Fibroblast of peridontal ligament (primary cell): ENCODE measurements around the gene UBR4.

Source experiments
- DNase-seq: peaks from one replicate; pipeline ENCODE4 v3.0.0-alpha.2; 2010; ENCODE audit errors: extremely low read depth

Gene UBR4

DNA sequence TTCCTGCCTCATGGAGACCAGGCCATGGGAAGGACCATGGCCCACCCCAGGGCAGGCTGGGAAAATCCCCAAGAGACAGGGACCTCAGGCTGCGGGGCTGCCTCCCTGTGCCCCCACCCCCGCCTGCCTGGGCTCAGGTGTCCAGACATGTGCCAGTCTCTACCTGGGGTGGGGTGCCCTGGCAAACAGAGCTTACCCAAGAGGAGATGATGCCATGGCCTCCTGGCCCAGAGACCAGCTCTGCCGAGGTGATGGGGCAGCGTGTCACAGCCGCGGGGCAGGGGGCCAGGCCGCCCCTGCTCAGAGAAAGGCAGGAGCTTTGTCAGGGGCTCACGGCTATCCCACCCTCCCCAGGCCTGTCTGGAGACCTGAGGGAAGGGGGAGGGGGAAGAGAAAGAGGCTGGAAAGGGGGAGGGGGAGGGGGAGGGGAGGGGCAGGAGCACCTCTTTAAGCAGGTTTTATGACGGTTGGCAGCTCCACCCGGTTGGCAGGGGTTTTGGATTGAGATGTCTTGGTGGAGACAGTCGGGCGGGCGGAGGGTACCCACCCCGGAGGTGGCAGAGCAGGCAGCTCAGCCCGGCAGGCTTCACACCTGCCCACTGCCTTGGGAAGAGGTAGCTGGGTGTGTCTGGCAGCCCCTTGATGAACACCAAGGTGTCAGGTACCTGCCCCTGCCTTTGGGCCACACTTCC lies 152.1 kb downstream of the UBR4 start:
- DNase-seq = no peak

GRCh38 chr1:19057182-19057779 lies 152.8 kb downstream of the UBR4 start:
- no peak for DNase-seq

DNA sequence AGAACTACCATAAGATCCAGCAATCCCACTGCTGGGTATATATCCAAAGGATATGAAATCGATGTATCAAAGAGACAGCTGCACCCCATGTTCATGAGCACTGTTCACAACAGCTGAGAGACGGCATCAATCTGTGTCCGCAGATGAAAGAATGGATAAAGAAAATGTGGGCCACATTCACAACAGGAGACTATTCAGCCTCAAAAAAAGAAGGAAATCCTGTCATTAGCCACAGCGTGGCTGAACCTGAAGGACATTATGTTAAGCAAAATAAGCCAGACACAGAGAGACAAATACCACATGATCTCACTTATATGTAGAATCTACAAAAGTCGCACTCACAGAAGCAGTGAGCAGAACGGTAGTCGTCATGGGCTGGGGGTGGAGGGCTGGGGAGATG lies 154.4 kb downstream of the UBR4 start:
- DNase-seq = no peak

DNA sequence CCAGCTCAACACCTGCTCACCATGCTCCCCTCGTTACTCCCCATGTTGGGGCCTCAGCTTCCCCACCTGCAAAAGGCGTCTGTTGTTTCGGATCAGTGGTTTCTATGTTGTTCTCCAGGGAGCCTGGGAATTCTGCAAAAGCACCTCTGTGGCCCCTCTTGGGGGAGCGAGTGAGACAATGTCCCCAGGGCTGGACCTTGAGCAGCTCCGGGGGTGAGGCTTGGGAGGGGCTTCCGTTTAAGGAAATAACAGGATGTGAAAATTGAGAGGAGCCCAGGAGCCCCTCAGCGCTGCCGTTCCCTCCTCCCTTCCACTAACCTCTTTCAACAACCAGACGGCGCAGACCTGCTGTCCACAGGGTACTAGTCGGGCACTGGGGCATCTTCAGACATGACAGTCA lies 155.1 kb downstream of the UBR4 start:
- no peak for DNase-seq

DNA sequence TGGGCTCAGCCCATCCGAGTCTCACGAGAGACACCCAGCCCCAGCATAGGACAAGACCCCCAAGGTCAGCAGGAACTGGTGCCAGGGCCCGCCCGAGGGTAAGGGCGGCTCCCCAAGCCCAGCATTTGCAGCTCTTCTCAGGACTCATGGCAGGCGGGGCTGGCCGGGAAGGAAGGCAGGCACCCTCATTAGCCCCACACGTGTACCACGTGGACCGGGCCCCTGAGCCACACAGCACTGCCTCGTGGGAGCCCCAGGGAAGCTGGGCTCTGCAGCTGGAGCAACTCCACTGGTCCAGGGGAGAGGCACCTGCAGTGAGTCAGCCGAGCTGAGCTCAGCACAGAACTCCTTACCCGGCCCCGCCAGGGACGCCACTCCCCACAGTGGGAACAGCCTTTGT lies 155.8 kb downstream of the UBR4 start:
- no peak for DNase-seq

- DNase-seq = no peak
Observed at GRCh38 chr1:19053486-19053885, 156.6 kb downstream of the UBR4 start.

GRCh38 chr1:19049798-19050197 lies 160.3 kb downstream of the UBR4 start:
- no peak for DNase-seq

GRCh38 chr1:19049128-19049768 lies 160.8 kb downstream of the UBR4 start:
- no peak for DNase-seq

GRCh38 chr1:19046972-19047731 lies 162.9 kb downstream of the UBR4 start:
- no peak for DNase-seq

- DNase-seq = no peak
Observed at GRCh38 chr1:19045898-19046880, 163.9 kb downstream of the UBR4 start.

- DNase-seq = peak; percentile 6
Observed at GRCh38 chr1:19044975-19045831, 164.9 kb downstream of the UBR4 start.

GRCh38 chr1:19044471-19044870 lies 165.6 kb downstream of the UBR4 start:
- no peak for DNase-seq

GRCh38 chr1:19043579-19044443 lies 166.3 kb downstream of the UBR4 start:
- DNase-seq = no peak

DNA sequence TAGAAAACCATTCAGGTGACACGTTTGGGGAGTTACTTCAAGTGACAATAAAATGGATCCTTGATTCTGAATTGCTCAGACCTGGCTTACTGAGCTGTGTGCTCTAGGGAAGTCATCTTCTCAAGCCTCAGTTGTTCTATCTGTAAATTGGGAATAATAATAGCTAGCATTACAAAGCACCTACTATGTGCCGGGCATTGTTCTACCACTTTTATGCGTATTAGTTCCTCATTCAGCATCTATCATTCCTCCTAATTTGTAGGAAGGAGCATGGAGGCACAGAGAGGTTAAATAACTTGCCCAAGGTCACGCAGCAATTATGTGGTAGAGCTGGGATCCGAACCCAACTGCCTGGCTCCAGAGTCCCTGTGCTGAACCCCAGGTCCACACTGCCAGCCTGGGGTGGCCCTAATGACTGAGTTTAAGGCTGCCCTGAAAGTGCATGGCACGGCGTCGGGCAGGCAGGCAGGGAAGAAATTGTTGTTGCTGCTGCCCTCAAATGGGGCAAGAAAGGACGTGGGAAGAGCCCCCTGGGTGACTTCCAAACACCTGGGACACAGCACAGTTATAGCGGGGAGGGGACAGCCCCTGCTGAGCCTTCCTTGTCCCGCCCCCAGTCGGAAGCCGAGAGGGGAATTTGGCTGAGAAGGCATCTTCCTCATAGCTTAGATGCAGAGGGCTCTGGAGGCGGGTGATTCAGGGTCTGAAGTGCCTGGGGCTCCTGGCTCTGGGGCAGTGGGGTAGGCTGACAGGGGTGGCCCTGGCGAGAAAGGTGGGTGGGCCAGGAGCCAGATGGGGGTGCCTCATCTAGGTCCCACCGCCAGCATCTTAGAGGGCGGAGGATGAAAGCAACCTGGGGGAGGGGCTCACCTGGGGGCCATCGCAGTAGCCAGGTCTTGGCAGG lies 167.1 kb downstream of the UBR4 start:
- DNase-seq = no peak

DNA sequence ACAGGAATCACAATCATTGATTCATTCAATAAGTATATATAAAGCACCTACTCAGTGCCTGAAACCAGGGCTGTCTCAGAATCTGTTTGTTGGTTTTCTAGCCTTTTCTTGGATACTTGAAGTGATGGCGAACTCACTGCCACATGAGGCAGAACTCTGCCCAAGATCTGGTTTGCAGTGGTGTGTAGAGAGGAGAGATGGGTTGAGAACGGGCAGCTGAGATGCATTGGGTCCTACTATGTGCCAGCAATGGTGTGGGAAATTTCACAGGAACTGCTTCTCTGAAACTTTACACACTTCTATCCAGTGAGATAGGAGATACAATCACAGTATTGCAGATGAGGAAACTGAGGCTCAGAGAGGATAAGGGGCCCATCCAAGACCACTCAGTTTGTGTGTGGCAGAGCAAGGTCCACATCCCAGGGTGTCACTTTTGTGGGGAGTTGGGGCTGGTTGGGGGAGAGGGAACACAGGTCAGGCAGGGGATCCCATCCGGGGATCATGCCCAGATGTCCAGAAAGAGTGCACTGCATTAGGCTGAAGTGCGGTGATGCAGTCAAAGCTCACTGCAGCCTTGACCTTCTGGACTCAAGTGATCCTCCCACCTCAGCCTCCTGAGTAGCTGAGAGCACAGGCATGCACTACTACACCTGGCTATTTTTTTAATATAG lies 169.9 kb downstream of the UBR4 start:
- DNase-seq = no peak

DNA sequence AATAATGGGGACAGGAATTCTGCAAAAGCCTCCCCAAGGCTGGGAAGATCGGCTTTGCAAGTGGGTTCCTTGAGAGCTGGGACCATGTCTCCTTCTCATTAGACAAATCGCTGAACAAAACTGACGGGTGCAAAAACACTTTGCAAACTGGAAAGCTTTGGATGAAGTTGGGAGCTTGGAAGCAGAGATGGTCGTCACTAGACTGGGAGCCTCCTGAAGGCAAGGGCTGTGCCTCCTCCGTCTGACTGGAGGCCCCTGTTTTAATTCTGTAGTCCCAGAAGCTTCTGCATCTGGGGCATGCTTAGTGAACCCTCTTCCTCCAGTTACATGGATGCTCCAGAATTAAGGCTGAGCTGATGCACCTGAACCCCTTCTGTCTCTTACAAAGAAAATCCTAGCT lies 171.3 kb downstream of the UBR4 start:
- DNase-seq = no peak

DNA sequence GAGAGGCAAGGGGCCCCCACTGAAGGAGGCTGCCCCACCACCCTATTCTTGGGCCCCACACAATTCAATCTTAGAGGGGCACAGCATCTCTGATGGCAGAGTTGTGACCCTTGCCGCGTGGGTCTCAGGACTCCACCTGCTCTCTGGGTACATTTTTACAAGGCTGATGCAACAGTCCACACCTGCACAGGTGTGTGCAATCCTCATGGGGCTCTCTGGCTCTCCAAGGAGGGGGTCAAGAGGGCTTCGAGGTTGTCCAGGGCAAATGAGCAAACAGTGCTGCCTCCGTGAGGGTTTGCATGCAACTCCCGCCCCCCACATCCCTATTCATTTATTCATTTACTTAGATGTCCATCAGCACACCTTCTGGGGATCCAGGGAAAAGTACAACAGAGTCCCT lies 172.0 kb downstream of the UBR4 start:
- DNase-seq = no peak

GRCh38 chr1:19037659-19038058 lies 172.4 kb downstream of the UBR4 start:
- no peak for DNase-seq
